A549 (cell line): ENCODE results near the gene VPS13D. TPM values are rescaled to one million over a fixed set of nuclear protein-coding genes. Genes with fewer than 3 reads are reported as not detected.
A peak's percentile ranks its signal among the peaks of the same experiment; 100 is the strongest.

Experiments used
- ATAC-seq, 2 experiments: fragments of 200-7000 bp in 1 of 2; fragments of >200 bp in 1 of 2; cut with Nextera tagmentation in 1 of 2; cut with Tn5 transposase in 1 of 2; 3 replicates each; pipeline versions ENCODE4 v1.8.0 to v1.9.1; 2018 to 2020; ENCODE audit warnings: mild to moderate bottlenecking in 1 of 2, moderate library complexity in 1 of 2
- CTCF ChIA-PET: fragments of 300-600 bp; sonication (Branson Sonifier 250); formaldehyde crosslinking; extraction: SDS; loops from one replicate; lab custom pipeline; 2021; ENCODE audit warnings: antibody characterized with exemption, inconsistent platforms; lab: Yijun Ruan, JAX
- POLR2A ChIA-PET: fragments of 350-600 bp; formaldehyde crosslinking; extraction: SDS; loops from one replicate; lab custom pipeline; 2021; ENCODE audit warnings: antibody characterized with exemption, inconsistent platforms; lab: Yijun Ruan, JAX
- DNase-seq, 2 experiments: peaks; one replicate each; pipeline versions ENCODE4 v3.0.0 to v3.0.0-alpha.2; 2011 to 2016; ENCODE audit warnings: low read depth in 1 of 2, low spot score in 1 of 2
- FAIRE-seq: peaks from 2 replicates; lab custom pipeline; 2011; peaks lifted over from hg19 to GRCh38; lab: Jason Lieb, UNC
- H3K27ac ChIP-seq, 2 experiments: fragments of >200 bp; sonication (Bioruptor Twin); formaldehyde crosslinking; 3 replicates each; pipeline ENCODE4 v1.5.1; 2016 to 2017
- H3K4me1 ChIP-seq: fragments of >200 bp; sonication (Bioruptor Twin); formaldehyde crosslinking; 3 replicates; pipeline ENCODE4 v1.6.1; 2016
- H3K4me2 ChIP-seq: fragments of >200 bp; sonication (Bioruptor Twin); formaldehyde crosslinking; 3 replicates; pipeline ENCODE4 v1.6.1; 2016
- H3K4me3 ChIP-seq: fragments of >200 bp; sonication (Bioruptor Twin); formaldehyde crosslinking; 3 replicates; pipeline ENCODE4 v1.5.1; 2016
- H3K9me3 ChIP-seq: fragments of >200 bp; sonication (Bioruptor Twin); formaldehyde crosslinking; 3 replicates; pipeline ENCODE4 v1.6.1; 2016
- BHLHE40 ChIP-seq: IDR thresholded peaks from 2 replicates; pipeline ENCODE4 v1.6.1; 2012; ENCODE audit warnings: low read depth, low read length, inconsistent platforms
- CHD2 ChIP-seq: fragments of 150-350 bp; IDR thresholded peaks from 2 replicates; pipeline ENCODE4 v1.6.1; 2014; ENCODE audit warnings: low read length; ENCODE audit not compliant: partially characterized antibody
- CHD4 ChIP-seq: fragments of 200-600 bp; sonication (generic); IDR thresholded peaks from 2 replicates; pipeline ENCODE4 v1.6.1; 2016; ENCODE audit warnings: antibody characterized with exemption, mild to moderate bottlenecking, borderline replicate concordance
- EHF ChIP-seq: fragments of 250-450 bp; sonication (Bioruptor Pico); IDR thresholded peaks from 2 replicates; pipeline ENCODE4 v1.5.0; 2020; ENCODE audit warnings: mild to moderate bottlenecking
- EP300 ChIP-seq, 2 experiments: fragments of >200 bp; sonication (Bioruptor Twin); formaldehyde crosslinking; IDR thresholded peaks; 2 replicates in 1 of 2; 3 replicates in 1 of 2; pipeline ENCODE4 v1.6.1; 2016 to 2017
- FOSB ChIP-seq: fragments of 250-450 bp; sonication (Bioruptor Pico); IDR thresholded peaks from 2 replicates; pipeline ENCODE4 v1.5.0; 2020; ENCODE audit warnings: mild to moderate bottlenecking, moderate library complexity
- FOSL2 ChIP-seq, 2 experiments: fragments of 450-650 bp in 1 of 2; fragments of >200 bp in 1 of 2; sonication (Bioruptor Twin) in 1 of 2; formaldehyde crosslinking; IDR thresholded peaks; 2 replicates each; pipeline versions ENCODE4 v1.5.0 to v1.6.1; 2016 to 2020; ENCODE audit warnings: mild to moderate bottlenecking in 1 of 2, moderate library complexity in 1 of 2
- GATA3 ChIP-seq: IDR thresholded peaks from 2 replicates; pipeline ENCODE4 v1.6.1; 2012; ENCODE audit warnings: borderline replicate concordance
- HDAC2 ChIP-seq: fragments of 200-600 bp; sonication (generic); IDR thresholded peaks from 2 replicates; pipeline ENCODE4 v1.6.1; 2016
- HEYL ChIP-seq: fragments of 250-450 bp; sonication (Bioruptor Pico); IDR thresholded peaks from 2 replicates; pipeline ENCODE4 v1.8.0; 2021; ENCODE audit warnings: mild to moderate bottlenecking, moderate library complexity
- HOXA7 ChIP-seq: fragments of 250-450 bp; sonication (Bioruptor Pico); IDR thresholded peaks from 2 replicates; pipeline ENCODE4 v1.5.0; 2020; ENCODE audit warnings: mild to moderate bottlenecking, moderate library complexity
- HOXB5 ChIP-seq: fragments of 250-450 bp; sonication (Bioruptor Pico); IDR thresholded peaks from 2 replicates; pipeline ENCODE4 v1.5.0; 2020; ENCODE audit warnings: mild to moderate bottlenecking, moderate library complexity
- JUN ChIP-seq, 2 experiments: fragments of >200 bp; sonication (Bioruptor Twin); formaldehyde crosslinking; IDR thresholded peaks; 2 replicates in 1 of 2; 3 replicates in 1 of 2; pipeline ENCODE4 v1.6.1; 2016 to 2017
- KDM1A ChIP-seq: fragments of 200-600 bp; sonication (generic); IDR thresholded peaks from 2 replicates; pipeline ENCODE4 v1.6.1; 2016; ENCODE audit warnings: low read depth, mild to moderate bottlenecking
- MAFK ChIP-seq: fragments of 450-650 bp; IDR thresholded peaks from 2 replicates; pipeline ENCODE4 v1.6.1; 2014; ENCODE audit not compliant: partially characterized antibody
- MAZ ChIP-seq: fragments of 150-350 bp; IDR thresholded peaks from 2 replicates; pipeline ENCODE4 v1.6.1; 2014; ENCODE audit warnings: antibody characterized with exemption, low read depth, low read length, borderline replicate concordance
- NR3C1 ChIP-seq: fragments of >200 bp; sonication (Bioruptor Twin); formaldehyde crosslinking; IDR thresholded peaks from 3 replicates; pipeline ENCODE4 v1.6.1; 2017
- POLR2AphosphoS2 ChIP-seq: conservative IDR thresholded peaks from 2 replicates; pipeline ENCODE4 v1.6.1; 2012; ENCODE audit warnings: low read length, improper control_type of control experiment, inconsistent platforms
- RFX5 ChIP-seq: fragments of 450-650 bp; IDR thresholded peaks from 2 replicates; pipeline ENCODE4 v1.7.1; 2014; ENCODE audit warnings: antibody characterized with exemption, mild to moderate bottlenecking, moderate library complexity
- RNF2 ChIP-seq: fragments of 200-600 bp; sonication (generic); IDR thresholded peaks from 2 replicates; pipeline ENCODE4 v1.6.1; 2016; ENCODE audit warnings: low read depth, mild to moderate bottlenecking, antibody characterized with exemption, moderate library complexity, borderline replicate concordance
- SREBF2 ChIP-seq: fragments of 450-650 bp; IDR thresholded peaks from 2 replicates; pipeline ENCODE4 v1.6.1; 2014; ENCODE audit warnings: mild to moderate bottlenecking, moderate library complexity
- TFCP2L1 ChIP-seq: fragments of 250-450 bp; sonication (Bioruptor Pico); IDR thresholded peaks from 2 replicates; pipeline ENCODE4 v1.5.0; 2021; ENCODE audit warnings: mild to moderate bottlenecking
- TP53 ChIP-seq: fragments of 250-450 bp; sonication (Bioruptor Pico); IDR thresholded peaks from 2 replicates; pipeline ENCODE4 v1.5.0; 2021; ENCODE audit warnings: mild to moderate bottlenecking, moderate library complexity
- ZC3H11A ChIP-seq: fragments of 450-650 bp; IDR thresholded peaks from 2 replicates; pipeline ENCODE4 v1.6.1; 2014; ENCODE audit warnings: antibody characterized with exemption, mild to moderate bottlenecking
- ZFP36 ChIP-seq: fragments of 450-650 bp; IDR thresholded peaks from 2 replicates; pipeline ENCODE4 v1.6.1; 2014; ENCODE audit warnings: borderline replicate concordance; ENCODE audit not compliant: partially characterized antibody
- ZNF302 ChIP-seq: fragments of 250-450 bp; sonication (Bioruptor Pico); IDR thresholded peaks from 2 replicates; pipeline ENCODE4 v1.9.0; 2021; ENCODE audit warnings: inconsistent platforms, mild to moderate bottlenecking, moderate library complexity
- WGBS: methylation state at CpG from one replicate; pipeline ENCODE4 v1.1.6; 2017; ENCODE audit errors: missing lambda C conversion rate; 5-methylcytosine and 5-hydroxymethylcytosine counted together
- polyA plus RNA-seq, 4 experiments: library from polyadenylated mRNA; depleted of rRNA in 3 of 4; stranded (reverse); fragments of >200 nt; fragmentation: RNase III in 1 of 4; extraction: RNeasy Plus Mini Kit Qiagen cat#74134 plus additional on column Dnase treatment in 1 of 4; gene quantifications; 2 replicates in 3 of 4; 3 replicates in 1 of 4; pipeline ENCODE4 v1.2.3, GENCODE V29; 2011 to 2017
- TF ChIP-seq, protein P1 (sequence below): fragments of >200 bp; sonication (Bioruptor Twin); formaldehyde crosslinking; IDR thresholded peaks from 3 replicates; pipeline ENCODE4 v1.6.1; 2016
- TF ChIP-seq, protein P2 (sequence below): fragments of >200 bp; sonication (Bioruptor Twin); formaldehyde crosslinking; IDR thresholded peaks from 2 replicates; pipeline ENCODE4 v1.6.1; 2016
- TF ChIP-seq, protein P3 (sequence below): IDR thresholded peaks from 2 replicates; pipeline ENCODE4 v1.6.1; 2012
- TF ChIP-seq, protein P4 (sequence below): IDR thresholded peaks from 2 replicates; pipeline ENCODE4 v1.6.1; 2012; ENCODE audit warnings: low read depth, borderline replicate concordance

VPS13D gene
- polyA plus RNA-seq, 2 of the 4 experiments (the other 2 are of a cell fraction): 5.4 to 15.9 TPM

DNA sequence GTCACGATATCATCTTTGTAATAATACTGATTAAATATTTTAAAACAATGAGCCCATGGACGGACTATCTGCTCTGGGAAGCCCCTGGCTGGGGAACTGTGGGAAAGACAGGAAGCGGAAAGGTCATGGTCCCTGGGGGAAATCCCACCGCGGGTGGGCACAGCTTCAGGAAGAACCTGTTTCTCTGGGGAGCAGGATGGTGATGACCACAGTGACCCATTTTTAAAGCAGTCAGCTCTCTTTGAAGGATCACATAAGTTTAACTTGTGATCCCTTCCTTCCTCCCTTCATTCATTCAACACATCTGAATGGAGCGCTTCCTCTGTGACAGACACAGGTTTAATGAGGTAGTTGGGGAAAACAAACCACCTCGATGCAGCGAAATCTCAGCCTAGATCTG lies 315.2 kb downstream of the VPS13D start:
- CTCF ChIA-PET: no interaction called here
- peak overlapping the region in 1 of 2 experiments; percentile 56; a peak in 2 of 6 replicates for H3K27ac ChIP-seq

DNA sequence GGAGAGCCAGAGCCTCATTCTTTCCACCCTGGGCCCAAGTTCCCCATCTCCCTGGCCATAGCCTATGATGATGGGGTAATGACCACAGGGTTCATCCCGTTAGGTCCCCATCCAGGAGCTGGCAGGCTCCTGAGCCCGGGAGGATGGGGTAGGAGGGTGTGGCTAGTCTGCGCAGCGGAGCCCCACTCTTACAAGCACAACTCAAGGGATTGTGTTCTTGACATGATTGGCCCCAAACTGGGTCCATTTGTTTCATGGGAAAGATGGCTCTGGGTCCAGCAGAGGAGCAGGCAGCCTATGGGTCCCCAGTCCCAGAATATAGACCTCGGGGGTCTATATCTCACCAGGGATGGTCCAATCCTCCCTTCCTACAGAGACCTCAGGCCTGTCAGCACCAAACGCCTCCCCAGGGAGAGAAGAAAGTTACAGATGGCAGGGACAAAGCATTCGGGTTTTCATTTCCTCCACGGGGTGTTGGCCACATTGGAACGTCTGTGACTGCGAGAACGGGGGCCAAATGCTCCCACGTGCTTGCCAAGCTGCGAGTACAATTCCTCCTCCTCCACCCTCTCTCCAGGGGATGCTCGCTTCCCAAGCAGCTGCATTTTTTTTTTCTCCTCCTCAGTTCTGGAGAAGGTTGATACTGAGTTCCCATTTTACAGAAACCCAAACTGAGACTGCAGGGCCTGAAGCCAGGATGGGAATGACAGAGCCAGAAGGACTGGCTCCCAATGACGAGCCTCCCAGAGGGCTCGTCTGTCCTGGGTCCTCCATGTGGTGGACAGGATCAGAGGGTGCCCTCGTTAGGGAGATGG lies 317.1 kb downstream of the VPS13D start:
- DNase-seq (no peak), ATAC-seq (no peak), FAIRE-seq (no peak)
- H3K4me1 ChIP-seq: peaks cover 26% of the 10 kb centered on the region
- TF ChIP-seq MAFK: no peak
- TF ChIP-seq KDM1A: peak; percentile 49; the same call in 1 of the 2 replicates
- no peak for TF ChIP-seq RNF2
- no peaks in the 10 kb centered on the region for H3K9me3 ChIP-seq
- no peak overlapping the region for H3K4me3 ChIP-seq
- WGBS: 88% methylated on average over 16 of the region's 17 CpGs
- H3K4me2 ChIP-seq: no peak overlapping the region
- ChIA-PET POLR2A (no interaction called here), CTCF (no interaction called here)
- peak overlapping the region in 1 of 2 experiments; percentile 98; a peak in 4 of 6 replicates for H3K27ac ChIP-seq

More for the DNA sequence above, 315.2 kb downstream of the VPS13D start:
- DNase-seq (no peak), FAIRE-seq (no peak), ATAC-seq (no peak)
- Histone ChIP-seq H3K4me3 (no peak overlapping the region), H3K4me2 (no peak overlapping the region), H3K9me3 (no peaks in the 10 kb centered on the region), H3K4me1 (peaks cover 37% of the 10 kb centered on the region)
- TF ChIP-seq ZNF302 (CRISPR knock-in tag) (no peak), FOSB (no peak), RFX5 (no peak), FOSL2 (IDR thresholded peaks at IDR 0.05) (no peak), FOSL2 (CRISPR knock-in tag; IDR thresholded peaks at IDR 0.05) (no peak), NR3C1 (no peak), JUN (IDR thresholded peaks at IDR 0.05) (no peak), TFCP2L1 (CRISPR knock-in tag) (no peak), POLR2AphosphoS2 (no peak), HEYL (no peak), HOXA7 (CRISPR knock-in tag) (no peak), TP53 (CRISPR knock-in tag) (no peak), ZFP36 (no peak), SREBF2 (no peak), HOXB5 (no peak), MAZ (no peak)
- TF ChIP-seq, protein P1, sequence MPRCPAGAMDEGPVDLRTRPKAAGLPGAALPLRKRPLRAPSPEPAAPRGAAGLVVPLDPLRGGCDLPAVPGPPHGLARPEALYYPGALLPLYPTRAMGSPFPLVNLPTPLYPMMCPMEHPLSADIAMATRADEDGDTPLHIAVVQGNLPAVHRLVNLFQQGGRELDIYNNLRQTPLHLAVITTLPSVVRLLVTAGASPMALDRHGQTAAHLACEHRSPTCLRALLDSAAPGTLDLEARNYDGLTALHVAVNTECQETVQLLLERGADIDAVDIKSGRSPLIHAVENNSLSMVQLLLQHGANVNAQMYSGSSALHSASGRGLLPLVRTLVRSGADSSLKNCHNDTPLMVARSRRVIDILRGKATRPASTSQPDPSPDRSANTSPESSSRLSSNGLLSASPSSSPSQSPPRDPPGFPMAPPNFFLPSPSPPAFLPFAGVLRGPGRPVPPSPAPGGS: no peak
- WGBS: 76% methylated on average over 8 of the region's 8 CpGs
- POLR2A ChIA-PET: no interaction called here

DNA sequence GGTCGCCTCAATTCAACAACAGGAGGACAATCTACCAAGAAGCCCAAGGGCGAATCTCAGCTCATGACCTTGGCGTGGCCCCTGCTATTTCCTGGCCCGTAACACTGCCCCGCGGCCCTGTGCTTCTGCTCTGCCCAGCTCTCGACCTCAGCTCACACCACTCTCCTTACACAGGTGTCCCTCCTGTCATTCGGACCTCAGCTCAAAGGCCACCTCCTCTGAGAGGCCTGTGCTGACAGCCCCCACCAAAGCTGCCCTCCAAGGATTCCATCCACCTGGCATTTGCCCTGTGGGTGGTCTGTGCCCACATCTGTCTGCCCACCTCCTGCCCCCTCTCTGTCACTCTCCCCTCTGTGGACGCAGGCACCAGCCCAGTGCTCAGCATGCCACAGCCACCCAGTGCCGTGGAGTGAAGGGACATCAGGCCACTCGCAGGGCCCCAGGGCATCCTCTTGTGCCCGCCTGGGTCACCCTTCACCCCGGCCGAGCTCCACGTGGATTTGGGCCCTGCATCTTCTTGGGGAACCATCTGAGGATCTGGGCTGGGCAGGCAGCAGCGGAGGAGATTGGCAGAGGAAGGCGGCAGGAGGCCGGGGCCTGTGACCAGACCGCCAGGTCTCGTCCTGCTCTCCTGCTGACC lies 317.9 kb downstream of the VPS13D start:
- POLR2A ChIA-PET: interaction anchor here (3.7 kb wide), 1 partner anchor 47 kb away, joined by 31 read pairs; no protein-coding TSS in a partner anchor

More for the DNA sequence above, 317.9 kb downstream of the VPS13D start:
- Histone ChIP-seq H3K4me3 (no peak overlapping the region), H3K4me2 (no peak overlapping the region), H3K9me3 (no peaks in the 10 kb centered on the region), H3K27ac (peak overlapping the region; percentile 81 to 98; a peak in 5 of 6 replicates), H3K4me1 (peaks cover 31% of the 10 kb centered on the region)
- CTCF ChIA-PET: no interaction called here
- DNase-seq: no peak
- FAIRE-seq: no peak
- TF ChIP-seq ZC3H11A (no peak), KDM1A (no peak), HOXB5 (no peak), JUN (IDR thresholded peaks at IDR 0.05) (no peak), TP53 (CRISPR knock-in tag) (no peak), HDAC2 (no peak), TFCP2L1 (CRISPR knock-in tag) (no peak), FOSL2 (IDR thresholded peaks at IDR 0.05) (no peak), FOSL2 (CRISPR knock-in tag; IDR thresholded peaks at IDR 0.05) (no peak), MAFK (no peak), CHD2 (no peak), GATA3 (no peak), EHF (CRISPR knock-in tag) (no peak), EP300 (IDR thresholded peaks at IDR 0.05) (no peak), HOXA7 (CRISPR knock-in tag) (no peak), ZFP36 (no peak), BHLHE40 (no peak), CHD4 (no peak)
- TF ChIP-seq, protein P2, sequence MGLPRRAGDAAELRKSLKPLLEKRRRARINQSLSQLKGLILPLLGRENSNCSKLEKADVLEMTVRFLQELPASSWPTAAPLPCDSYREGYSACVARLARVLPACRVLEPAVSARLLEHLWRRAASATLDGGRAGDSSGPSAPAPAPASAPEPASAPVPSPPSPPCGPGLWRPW: no peak
- TF ChIP-seq, protein P3, sequence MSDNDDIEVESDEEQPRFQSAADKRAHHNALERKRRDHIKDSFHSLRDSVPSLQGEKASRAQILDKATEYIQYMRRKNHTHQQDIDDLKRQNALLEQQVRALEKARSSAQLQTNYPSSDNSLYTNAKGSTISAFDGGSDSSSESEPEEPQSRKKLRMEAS: no peak
- TF ChIP-seq, protein P4, sequence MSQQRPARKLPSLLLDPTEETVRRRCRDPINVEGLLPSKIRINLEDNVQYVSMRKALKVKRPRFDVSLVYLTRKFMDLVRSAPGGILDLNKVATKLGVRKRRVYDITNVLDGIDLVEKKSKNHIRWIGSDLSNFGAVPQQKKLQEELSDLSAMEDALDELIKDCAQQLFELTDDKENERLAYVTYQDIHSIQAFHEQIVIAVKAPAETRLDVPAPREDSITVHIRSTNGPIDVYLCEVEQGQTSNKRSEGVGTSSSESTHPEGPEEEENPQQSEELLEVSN: no peak
- WGBS: 91% methylated on average over 9 of the region's 20 CpGs
- ATAC-seq: no peak
